BLaER1 treated with 17β-estradiol and CSF1 and Interleukin-3, amounts not matched to agents 10 nM and 100 nM (cell line): ENCODE measurements around the gene PRKD2.

ENCODE experiments used
- H3K27ac ChIP-seq, 11 experiments: shearing (Covaris generic); formaldehyde crosslinking; 2 replicates each; pipeline ENCODE4 v1.8.1; 2022
- H3K27me3 ChIP-seq, 11 experiments: shearing (Covaris generic); formaldehyde crosslinking; 2 replicates each; pipeline ENCODE4 v1.8.1; 2022
- H3K36me3 ChIP-seq, 11 experiments: shearing (Covaris generic); formaldehyde crosslinking; 2 replicates each; pipeline ENCODE4 v1.8.1; 2022
- H3K4me1 ChIP-seq, 10 experiments: shearing (Covaris generic); formaldehyde crosslinking; 2 replicates each; pipeline ENCODE4 v1.8.1; 2022
- H3K4me2 ChIP-seq, 11 experiments: shearing (Covaris generic); formaldehyde crosslinking; 2 replicates each; pipeline ENCODE4 v1.8.1; 2022
- H3K4me3 ChIP-seq, 10 experiments: shearing (Covaris generic); formaldehyde crosslinking; 2 replicates each; pipeline ENCODE4 v1.8.1; 2022
- H3K9ac ChIP-seq, 11 experiments: shearing (Covaris generic); formaldehyde crosslinking; 2 replicates each; pipeline ENCODE4 v1.8.1; 2022
- H3K9me3 ChIP-seq, 11 experiments: shearing (Covaris generic); formaldehyde crosslinking; replicated peaks in 1 of 11; 2 replicates each; pipeline ENCODE4 v1.8.1; 2022
- H4K20me1 ChIP-seq, 11 experiments: shearing (Covaris generic); formaldehyde crosslinking; 2 replicates each; pipeline ENCODE4 v1.8.1; 2022
- Cebpa-rat ChIP-seq, 11 experiments: shearing (Covaris generic); IDR thresholded peaks; 2 replicates each; pipeline ENCODE4 v1.8.1; 2022

The PRKD2 gene

DNA sequence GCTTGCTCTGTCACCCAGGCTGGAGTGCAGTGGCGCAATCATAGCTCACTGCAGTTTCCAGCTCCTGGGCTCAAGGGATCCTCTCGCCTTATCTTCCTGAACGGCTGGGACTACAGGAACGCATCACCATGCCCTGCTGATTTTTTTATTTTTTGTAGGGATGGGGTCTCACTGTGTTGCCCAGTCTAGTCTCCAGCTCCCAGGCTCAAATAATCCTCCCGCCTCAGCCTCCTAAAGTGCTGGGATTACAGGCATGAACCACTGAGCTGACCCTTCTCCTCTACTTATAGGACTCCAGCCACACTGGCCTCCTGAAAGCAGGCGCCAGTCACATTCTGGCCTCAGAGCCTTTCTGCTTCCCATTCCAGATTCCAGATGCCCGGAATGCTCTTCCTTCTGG is 66.5 kb downstream of the PRKD2 start:
- Histone ChIP-seq H3K4me1 (peaks cover 0 to 17% (median 10%) of the 10 kb centered on the region in 10 experiments; a peak in 13 of 20 replicates), H3K27me3 (no peaks in the 10 kb centered on the region), H3K27ac (no peak overlapping the region), H3K4me3 (no peak overlapping the region), H3K4me2 (no peak overlapping the region), H4K20me1 (no peaks in the 10 kb centered on the region), H3K36me3 (peaks cover 0 to 17% (median 0%) of the 10 kb centered on the region in 11 experiments; a peak in 7 of 22 replicates), H3K9ac (no peak overlapping the region), H3K9me3 (peaks cover 18 to 38% (median 30%) of the 10 kb centered on the region in 11 experiments)
- no peak for TF ChIP-seq Cebpa-rat (IDR thresholded peaks at IDR 0.05)

DNA sequence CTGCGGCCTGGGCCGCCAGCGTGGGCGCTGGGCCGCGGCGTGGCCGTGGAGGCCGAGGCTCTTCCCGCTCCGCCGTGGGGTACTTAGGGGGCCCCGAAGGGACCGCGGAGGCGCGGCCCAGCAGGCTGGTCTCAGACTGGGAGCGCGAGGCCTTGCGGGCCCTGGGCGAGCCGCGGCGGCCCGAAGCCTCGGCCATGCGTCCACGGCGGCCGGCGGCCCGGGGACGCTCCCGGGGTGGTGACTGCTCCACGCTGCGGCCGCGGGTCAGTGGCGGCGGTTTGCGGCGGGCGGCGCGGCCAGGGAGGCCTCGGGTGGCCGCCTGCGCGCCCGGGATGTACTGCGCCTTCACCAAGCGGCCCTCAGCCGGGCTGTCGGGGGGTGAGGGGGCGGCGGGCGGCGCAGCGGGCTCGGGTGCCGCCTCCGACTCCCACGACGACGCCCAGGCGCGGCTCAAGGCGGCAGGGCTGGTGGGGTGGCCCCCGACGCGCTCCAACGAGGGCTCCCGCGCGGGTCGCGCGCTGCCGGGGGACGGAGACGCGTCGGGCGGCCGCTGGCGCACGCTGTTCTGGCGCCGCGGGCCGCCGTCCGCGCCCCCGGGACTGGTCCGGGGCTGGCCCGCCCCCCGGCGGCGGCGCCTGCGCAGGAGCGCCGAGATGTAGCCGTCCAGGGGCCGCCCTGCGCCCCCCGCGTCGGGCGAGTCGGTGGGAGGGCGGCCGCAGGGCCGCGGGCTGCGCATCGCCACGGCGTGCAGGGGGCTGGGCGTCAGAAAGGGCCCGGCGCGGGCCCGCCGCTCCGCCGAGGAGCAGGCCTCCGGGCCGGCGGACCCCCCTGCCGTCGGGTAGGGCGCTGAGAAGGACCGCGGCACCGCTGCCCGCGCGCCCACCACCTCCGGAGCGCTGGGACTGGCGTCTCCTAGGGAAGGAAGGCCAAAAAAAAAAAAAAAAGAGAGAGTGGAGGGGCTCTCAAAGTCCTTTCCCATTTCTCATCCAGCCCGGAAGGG is 67.7 kb downstream of the PRKD2 start:
- no peak for TF ChIP-seq Cebpa-rat (IDR thresholded peaks at IDR 0.05)
- H3K9ac ChIP-seq, result no peak overlapping the region
- H4K20me1 ChIP-seq, result no peaks in the 10 kb centered on the region
- peaks cover 0 to 14% (median 0%) of the 10 kb centered on the region in 10 experiments; a peak in 5 of 20 replicates for H3K4me1 ChIP-seq
- H3K9me3 ChIP-seq, result peaks cover 18 to 38% (median 30%) of the 10 kb centered on the region in 11 experiments
- peaks cover 0 to 17% (median 0%) of the 10 kb centered on the region in 11 experiments; a peak in 7 of 22 replicates for H3K36me3 ChIP-seq
- H3K4me2 ChIP-seq, result no peak overlapping the region
- no peak overlapping the region for H3K4me3 ChIP-seq
- no peaks in the 10 kb centered on the region for H3K27me3 ChIP-seq
- no peak overlapping the region for H3K27ac ChIP-seq

DNA sequence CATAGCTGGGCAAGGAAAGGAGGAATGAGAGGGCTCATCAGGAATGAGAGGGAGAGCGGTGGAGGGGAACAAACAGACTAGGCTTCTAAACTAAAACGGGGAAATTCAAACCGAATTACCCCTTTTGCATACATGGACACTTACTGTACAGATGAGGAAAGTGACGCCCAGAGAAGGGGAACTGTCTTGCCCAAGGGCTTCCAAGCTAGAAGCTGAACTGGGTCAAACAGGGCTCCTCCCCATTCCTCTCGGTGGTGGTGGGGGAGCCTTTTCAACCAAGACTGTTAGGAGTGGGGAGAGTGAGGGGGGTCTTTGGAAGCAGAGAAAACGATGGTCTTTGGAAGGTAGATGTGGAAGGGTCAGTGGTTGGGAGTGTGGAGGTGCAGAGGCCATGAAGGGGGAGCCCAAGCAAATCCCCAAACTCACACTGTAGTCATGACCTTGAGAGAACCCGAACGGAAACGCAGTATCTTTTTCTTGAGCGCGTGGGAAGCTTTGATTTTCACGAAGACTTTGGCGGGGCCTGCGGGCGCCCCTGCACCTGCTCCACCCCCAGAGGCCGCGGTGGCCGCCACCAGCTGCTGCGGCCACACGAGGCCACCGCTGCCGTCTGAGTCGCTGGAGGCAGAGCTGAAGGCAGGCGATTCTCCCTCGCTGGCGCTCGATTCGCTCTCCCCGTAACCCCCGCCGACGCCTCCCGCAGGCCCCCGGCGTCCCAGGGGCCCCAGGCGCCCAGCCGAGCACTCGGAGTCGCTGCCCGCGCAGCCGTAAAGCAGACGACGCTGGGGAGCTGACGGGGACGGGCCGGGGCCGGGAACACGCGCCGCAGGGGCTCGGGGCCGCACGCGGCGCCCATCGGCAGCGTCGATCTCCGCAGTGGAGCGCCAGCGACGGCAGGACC is 68.6 kb downstream of the PRKD2 start:
- Histone ChIP-seq H4K20me1 (no peaks in the 10 kb centered on the region), H3K4me1 (peaks cover 0 to 14% (median 0%) of the 10 kb centered on the region in 10 experiments; a peak in 1 of 20 replicates), H3K9me3 (peaks cover 18 to 38% (median 30%) of the 10 kb centered on the region in 11 experiments), H3K27ac (no peak overlapping the region), H3K9ac (no peak overlapping the region), H3K4me3 (no peak overlapping the region), H3K4me2 (peak overlapping the region in 2 of 11 experiments; percentile 32 to 64; a peak in 3 of 22 replicates), H3K36me3 (peaks cover 0 to 17% (median 0%) of the 10 kb centered on the region in 11 experiments; a peak in 7 of 22 replicates), H3K27me3 (no peaks in the 10 kb centered on the region)
- TF ChIP-seq Cebpa-rat (IDR thresholded peaks at IDR 0.05), result no peak

DNA sequence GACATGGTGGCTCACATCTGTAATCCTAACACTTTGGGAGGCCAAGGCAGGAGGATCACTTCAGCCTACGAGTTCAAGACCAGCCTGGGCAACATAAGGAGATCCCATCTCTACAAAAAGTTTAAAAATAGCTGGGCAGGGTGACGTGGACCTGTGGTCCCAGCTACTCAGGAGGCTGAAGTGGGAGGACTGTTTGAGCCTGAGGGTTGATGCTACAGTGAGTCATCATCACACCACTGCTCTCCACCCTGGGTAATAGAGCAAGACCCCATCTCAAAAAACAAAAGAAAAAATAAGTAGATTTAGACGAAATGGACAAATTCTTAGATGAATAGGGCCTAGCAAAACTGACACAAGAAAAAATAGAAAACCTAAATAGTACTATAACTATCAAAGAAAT is 70.5 kb downstream of the PRKD2 start:
- no peak overlapping the region for H3K27ac ChIP-seq
- H4K20me1 ChIP-seq, result no peaks in the 10 kb centered on the region
- H3K4me1 ChIP-seq, result peaks cover 0 to 14% (median 0%) of the 10 kb centered on the region in 10 experiments; a peak in 1 of 20 replicates
- H3K36me3 ChIP-seq, result peaks cover 0 to 12% (median 0%) of the 10 kb centered on the region in 11 experiments; a peak in 7 of 22 replicates
- H3K27me3 ChIP-seq, result no peaks in the 10 kb centered on the region
- H3K4me2 ChIP-seq, result no peak overlapping the region
- H3K4me3 ChIP-seq, result no peak overlapping the region
- H3K9me3 ChIP-seq, result peaks cover 18 to 38% (median 30%) of the 10 kb centered on the region in 11 experiments
- H3K9ac ChIP-seq, result no peak overlapping the region
- no peak for TF ChIP-seq Cebpa-rat (IDR thresholded peaks at IDR 0.05)

DNA sequence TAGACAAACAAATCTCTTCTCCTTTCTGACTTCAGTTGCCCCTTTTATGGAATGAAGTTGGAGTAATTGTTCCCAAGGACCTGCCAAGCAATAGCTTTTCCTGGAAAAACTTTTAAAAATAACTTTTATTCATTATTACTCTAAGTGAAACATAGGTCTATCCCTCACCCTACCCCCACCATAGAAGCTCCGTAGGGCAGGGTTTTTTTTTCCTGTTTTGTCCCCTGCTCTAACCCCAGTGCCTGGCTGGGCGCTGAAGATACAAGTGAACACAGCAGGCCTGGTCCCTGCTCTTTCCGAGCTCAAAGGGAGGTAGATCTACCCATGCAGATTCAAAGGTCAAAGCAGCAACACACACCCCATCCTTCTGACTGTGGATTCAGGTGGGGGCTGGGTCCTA is 72.2 kb downstream of the PRKD2 start:
- Histone ChIP-seq H4K20me1 (no peaks in the 10 kb centered on the region), H3K9ac (no peak overlapping the region), H3K4me1 (peaks cover 4 to 19% (median 5%) of the 10 kb centered on the region in 10 experiments; a peak in 19 of 20 replicates), H3K36me3 (peaks cover 0 to 12% (median 0%) of the 10 kb centered on the region in 11 experiments; a peak in 7 of 22 replicates), H3K4me2 (no peak overlapping the region), H3K4me3 (no peak overlapping the region), H3K9me3 (peaks cover 18 to 38% (median 30%) of the 10 kb centered on the region in 11 experiments), H3K27ac (no peak overlapping the region), H3K27me3 (peaks cover 0 to 13% (median 12%) of the 10 kb centered on the region in 11 experiments; a peak in 17 of 22 replicates)
- no peak for TF ChIP-seq Cebpa-rat (IDR thresholded peaks at IDR 0.05)

DNA sequence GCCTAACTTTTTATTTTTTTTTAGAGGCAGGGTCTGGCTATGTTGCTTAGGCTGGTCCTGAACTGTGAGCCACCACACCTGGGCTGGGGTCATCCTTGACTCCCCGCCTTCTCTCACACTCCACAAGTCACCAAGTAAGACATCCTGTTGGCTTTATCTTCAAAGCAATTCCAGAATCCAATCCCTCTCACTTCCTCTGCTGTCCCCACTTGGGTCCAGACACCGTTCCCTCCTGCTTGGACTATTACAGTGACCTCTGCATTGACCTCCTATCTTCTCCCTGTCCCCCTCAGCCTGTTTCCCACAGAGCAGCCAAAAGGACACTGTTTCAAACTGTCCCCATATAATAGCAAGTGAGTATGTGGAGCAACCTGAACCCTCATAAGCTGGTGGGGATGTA is 76.3 kb downstream of the PRKD2 start:
- H3K4me2 ChIP-seq, result no peak overlapping the region
- no peak overlapping the region for H3K27ac ChIP-seq
- no peak overlapping the region for H3K9ac ChIP-seq
- no peak overlapping the region for H3K4me3 ChIP-seq
- no peak for TF ChIP-seq Cebpa-rat (IDR thresholded peaks at IDR 0.05)
- no peaks in the 10 kb centered on the region for H3K36me3 ChIP-seq
- peaks cover 19 to 47% (median 43%) of the 10 kb centered on the region in 11 experiments for H3K27me3 ChIP-seq
- peaks cover 11 to 32% (median 23%) of the 10 kb centered on the region in 10 experiments; a peak in 19 of 20 replicates for H3K4me1 ChIP-seq
- no peaks in the 10 kb centered on the region for H3K9me3 ChIP-seq
- H4K20me1 ChIP-seq, result no peaks in the 10 kb centered on the region; a peak in 2 of 22 replicates

DNA sequence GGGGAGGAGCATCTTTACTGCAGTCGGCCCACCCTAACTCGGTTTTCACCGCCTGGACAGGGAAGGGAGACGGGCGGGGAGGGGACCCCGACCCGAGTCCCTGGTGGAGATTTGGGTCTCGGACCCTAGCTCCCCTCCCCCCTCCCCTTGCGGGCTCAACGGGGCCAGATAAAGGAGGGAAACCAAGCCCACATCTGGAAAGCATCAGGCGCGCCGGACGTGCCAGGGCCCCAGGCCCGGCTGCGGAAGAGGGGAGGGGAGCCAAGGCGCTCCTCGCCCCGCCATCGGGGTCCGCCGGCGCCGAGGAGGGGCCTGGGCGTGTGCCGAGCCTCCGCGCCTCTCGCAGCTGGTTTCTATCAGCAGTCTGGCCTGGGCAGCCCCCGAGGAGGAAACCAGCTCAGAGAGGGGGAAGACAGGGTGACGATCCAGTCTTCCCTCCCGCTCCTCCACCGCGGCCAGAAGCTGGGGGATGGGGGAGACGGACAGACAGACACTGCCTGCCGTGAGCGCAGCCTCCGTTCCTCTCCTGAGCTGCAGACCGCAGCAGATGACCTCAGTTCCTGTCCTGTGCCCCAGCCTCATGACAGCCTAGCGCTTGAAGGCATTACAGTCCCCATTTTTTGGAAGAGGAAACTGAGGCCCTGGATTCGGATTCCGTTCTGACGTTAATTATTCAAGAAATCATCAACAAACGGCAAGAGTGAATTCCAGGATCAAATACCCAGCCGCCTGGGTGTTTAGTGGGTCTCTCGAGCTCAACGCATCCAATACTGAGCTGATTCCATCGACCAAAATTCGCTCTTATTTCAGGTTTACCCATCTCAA is 77.3 kb downstream of the PRKD2 start:
- Histone ChIP-seq H3K4me1 (peaks cover 15 to 38% (median 30%) of the 10 kb centered on the region in 10 experiments), H3K36me3 (no peaks in the 10 kb centered on the region), H3K27ac (peak overlapping the region in 8 of 11 experiments; percentile 1 to 75 (median 46); a peak in 12 of 22 replicates), H3K4me2 (peak overlapping the region; percentile 96 to 100 (median 99)), H3K27me3 (peaks cover 27 to 55% (median 51%) of the 10 kb centered on the region in 11 experiments), H3K4me3 (peak overlapping the region; percentile 54 to 73 (median 64)), H3K9ac (peak overlapping the region; percentile 54 to 76 (median 71); a peak in 21 of 22 replicates), H4K20me1 (peaks cover 0 to 4% (median 0%) of the 10 kb centered on the region in 11 experiments; a peak in 3 of 22 replicates), H3K9me3 (no peaks in the 10 kb centered on the region)
- no peak for TF ChIP-seq Cebpa-rat (IDR thresholded peaks at IDR 0.05)

DNA sequence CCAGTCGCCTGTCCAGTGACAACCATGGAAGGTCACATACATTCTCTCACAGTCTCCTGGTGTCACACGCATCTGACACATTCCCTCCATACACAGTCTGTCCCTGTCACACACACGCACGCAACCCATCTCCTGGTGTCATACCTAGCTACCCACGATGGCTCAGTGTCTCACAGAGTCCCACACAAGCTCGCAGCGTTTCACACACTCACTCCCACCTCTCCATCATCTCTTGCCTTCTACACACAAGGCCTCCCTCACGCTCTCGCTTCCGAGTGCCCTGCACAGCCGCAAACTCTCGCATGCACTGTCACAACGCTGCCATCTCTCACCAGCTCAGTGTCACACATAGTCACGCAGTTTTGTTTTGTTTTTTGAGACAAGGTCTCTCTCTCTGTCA is 79.7 kb downstream of the PRKD2 start:
- Histone ChIP-seq H4K20me1 (peaks cover 0 to 4% (median 0%) of the 10 kb centered on the region in 11 experiments; a peak in 3 of 22 replicates), H3K27ac (no peak overlapping the region), H3K4me2 (no peak overlapping the region), H3K4me1 (peaks cover 27 to 52% (median 43%) of the 10 kb centered on the region in 10 experiments), H3K9ac (no peak overlapping the region), H3K4me3 (no peak overlapping the region), H3K36me3 (no peaks in the 10 kb centered on the region), H3K9me3 (no peaks in the 10 kb centered on the region), H3K27me3 (peaks cover 40 to 72% (median 61%) of the 10 kb centered on the region in 11 experiments)
- no peak for TF ChIP-seq Cebpa-rat (IDR thresholded peaks at IDR 0.05)
